GM19467 (cell line): ENCODE results near the gene MRM3.
"Not testable (repeated sequence)": the region's sequence is repeated elsewhere in the genome, so short reads cannot be mapped to it uniquely, and the experiment has no call there.

Source experiments
- ATAC-seq: cut with Tn5 transposase; IDR thresholded peaks from one replicate; pipeline ENCODE4 v1.9.1; 2021; ENCODE audit warnings: mild to moderate bottlenecking, moderate library complexity; ENCODE audit not compliant: unreplicated experiment

The MRM3 gene

DNA sequence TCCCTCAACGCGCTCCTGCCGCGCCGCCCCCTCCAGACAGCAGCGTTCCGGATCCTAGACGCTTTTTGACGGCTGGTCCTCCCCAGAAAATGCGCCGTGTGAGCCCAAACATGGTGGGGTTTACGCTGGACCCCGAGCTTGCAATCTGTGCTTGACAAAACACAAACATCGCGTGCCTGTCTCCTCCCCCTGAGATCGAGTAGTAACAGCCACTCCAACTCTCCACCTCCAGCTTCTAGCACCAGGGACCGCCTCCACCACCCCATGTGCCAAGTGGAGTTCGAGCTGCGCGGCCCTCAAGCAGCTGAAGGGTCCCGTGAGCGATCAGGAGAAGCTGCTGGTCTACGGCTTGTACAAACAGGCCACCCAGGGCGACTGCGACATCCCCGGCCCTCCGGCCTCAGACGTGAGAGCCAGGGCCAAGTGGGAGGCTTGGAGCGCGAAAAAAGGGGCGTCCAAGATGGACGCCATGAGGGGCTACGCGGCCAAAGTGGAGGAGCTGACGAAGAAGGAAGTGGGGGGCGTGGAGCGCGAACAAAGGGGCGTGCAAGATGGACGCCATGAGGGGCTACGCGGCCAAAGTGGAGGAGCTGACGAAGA is 29.4 kb upstream of the MRM3 start:
- no peak for ATAC-seq

DNA sequence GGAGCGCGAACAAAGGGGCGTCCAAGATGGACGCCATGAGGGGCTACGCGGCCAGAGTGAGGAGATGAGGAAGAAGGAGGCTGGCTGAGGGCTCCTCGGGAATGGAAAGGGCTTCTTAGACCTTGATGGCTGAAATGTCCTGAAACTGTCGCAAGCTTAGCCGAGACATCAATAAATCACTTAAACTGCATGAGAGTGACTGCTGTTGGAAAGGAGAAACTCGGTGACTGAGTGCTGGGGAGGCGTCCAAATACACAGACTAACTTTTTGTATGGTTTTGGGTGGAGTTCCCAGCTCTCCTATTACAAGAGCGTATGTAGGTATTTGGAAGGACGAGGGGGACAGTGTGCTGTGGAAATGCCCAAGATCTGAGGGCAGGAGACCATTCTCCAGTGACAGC is 28.7 kb upstream of the MRM3 start:
- no peak for ATAC-seq

- not testable (repeated sequence) for ATAC-seq
These were observed 26.7 kb upstream of the MRM3 start for GRCh38 chr17:755319-755961.

DNA sequence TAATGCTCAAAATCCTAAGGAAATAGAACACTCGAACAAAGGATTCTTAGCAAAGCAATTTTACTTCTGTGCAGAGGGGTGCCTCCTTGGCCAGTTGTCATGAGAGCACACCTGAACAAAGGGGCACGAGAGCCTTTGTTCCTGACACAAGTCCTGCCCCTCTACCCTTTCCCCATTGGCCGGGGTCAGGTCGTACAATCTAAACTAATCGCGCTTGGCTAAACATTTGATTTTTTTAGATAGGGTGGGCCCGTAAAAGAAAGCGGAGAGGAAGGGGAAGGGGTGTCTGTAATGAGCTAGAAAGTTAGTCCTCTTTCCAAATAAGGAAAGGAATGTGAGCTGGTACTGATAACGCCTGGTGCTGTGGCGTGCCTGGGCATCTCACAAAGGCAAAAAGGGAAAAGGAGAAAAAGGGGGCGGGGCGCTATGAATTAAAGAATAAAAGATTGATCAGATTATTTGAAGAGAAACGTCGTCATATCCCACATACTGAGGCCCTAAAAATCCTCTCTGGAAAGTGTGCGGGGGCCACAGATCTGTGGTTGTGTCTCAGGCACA is 26.1 kb upstream of the MRM3 start:
- ATAC-seq = not testable (repeated sequence)

DNA sequence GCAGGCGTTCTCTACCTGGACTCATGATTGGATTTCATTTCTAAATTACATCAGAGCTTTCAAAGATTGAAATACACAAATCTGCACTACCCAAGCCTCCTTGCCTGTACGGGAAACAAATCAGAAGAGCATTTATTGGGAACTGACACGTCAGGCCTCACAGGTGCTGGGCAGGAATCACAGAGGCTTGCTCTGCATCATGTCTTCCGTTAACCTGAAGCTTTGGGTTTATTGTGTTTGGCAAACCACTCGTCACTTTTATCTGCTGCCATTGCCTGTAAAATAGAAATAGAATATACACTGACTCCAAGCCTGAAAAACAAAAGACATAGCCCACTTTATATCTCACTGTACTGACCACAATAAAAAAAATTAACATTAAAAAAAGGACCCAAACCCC is 22.2 kb upstream of the MRM3 start:
- no peak for ATAC-seq

- ATAC-seq = no peak
These were observed 21.8 kb upstream of the MRM3 start for GRCh38 chr17:760371-760770.

GRCh38 chr17:767076-767475 is 15.1 kb upstream of the MRM3 start:
- no peak for ATAC-seq

DNA sequence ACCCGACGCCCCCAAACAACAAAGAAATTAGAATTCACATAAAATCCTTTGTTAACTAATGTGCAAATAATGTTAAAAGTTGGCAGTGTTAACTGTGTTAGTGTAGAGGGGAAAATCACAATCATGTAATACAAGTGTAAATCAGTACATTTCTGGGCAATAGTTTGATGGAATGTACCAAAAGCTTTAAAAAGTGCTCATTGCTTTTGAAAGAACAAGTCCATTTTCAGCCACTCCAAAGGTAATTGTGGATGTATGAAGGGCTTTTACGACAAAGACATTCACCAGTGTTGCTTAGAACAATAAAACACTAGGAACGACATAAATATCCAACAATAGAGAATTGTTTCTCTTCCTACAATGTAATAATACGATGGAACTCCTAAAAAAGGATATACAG is 9.1 kb upstream of the MRM3 start:
- ATAC-seq = no peak

- no peak for ATAC-seq
These were observed 8.5 kb upstream of the MRM3 start for GRCh38 chr17:773467-774312.

- no peak for ATAC-seq
These were observed 7.9 kb upstream of the MRM3 start for GRCh38 chr17:774313-774584.

GRCh38 chr17:778096-778495 is 4.1 kb upstream of the MRM3 start:
- ATAC-seq = no peak

DNA sequence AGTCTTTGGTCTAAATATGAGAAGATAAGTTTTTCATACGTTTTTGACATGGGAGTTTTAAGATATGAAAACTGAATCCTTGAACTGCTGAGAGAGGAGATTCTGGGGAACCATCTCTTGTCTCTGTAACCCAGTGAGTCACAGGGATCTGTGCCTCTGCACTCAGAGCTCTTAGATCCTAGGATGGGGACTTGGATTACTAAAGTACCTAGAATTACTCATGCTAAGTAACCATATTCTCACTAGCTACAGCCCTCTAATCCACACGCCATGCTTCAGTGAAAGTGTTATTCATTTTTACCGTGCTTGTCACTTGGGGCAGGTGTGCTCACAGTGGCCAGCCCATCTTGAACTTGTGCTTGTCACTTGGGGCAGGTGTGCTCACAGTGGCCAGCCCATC is 2.0 kb downstream of the MRM3 start:
- ATAC-seq = no peak

- not testable (repeated sequence) for ATAC-seq
These were observed 3.7 kb downstream of the MRM3 start for GRCh38 chr17:785901-786300.

DNA sequence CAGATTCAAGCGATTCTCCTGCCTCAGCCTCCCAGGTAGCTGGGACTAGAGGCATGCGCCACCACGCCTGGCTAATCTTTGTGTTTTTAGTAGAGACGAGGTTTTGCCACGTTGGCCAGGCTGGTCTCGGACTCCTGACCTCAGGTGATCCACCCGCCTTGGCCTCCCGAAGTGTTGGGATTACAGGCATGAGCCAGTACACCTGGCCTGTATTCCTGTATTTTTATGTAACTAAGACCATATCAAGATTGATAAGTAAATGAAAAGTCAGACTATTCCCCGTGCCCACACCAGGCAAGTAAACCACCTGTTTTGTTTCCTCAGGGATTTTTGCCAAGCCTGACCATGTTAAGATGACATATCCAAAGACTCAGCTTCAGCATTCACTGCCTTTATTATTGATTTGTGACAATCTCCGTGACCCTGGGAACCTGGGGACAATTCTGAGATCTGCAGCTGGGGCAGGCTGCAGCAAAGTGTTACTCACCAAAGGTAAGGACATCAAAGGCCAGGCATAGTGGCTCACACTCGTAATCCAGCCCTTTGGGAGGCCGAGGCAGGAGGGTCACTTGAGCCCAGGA is 5.6 kb downstream of the MRM3 start:
- ATAC-seq = no peak

GRCh38 chr17:788551-788950 is 6.4 kb downstream of the MRM3 start:
- ATAC-seq = no peak

DNA sequence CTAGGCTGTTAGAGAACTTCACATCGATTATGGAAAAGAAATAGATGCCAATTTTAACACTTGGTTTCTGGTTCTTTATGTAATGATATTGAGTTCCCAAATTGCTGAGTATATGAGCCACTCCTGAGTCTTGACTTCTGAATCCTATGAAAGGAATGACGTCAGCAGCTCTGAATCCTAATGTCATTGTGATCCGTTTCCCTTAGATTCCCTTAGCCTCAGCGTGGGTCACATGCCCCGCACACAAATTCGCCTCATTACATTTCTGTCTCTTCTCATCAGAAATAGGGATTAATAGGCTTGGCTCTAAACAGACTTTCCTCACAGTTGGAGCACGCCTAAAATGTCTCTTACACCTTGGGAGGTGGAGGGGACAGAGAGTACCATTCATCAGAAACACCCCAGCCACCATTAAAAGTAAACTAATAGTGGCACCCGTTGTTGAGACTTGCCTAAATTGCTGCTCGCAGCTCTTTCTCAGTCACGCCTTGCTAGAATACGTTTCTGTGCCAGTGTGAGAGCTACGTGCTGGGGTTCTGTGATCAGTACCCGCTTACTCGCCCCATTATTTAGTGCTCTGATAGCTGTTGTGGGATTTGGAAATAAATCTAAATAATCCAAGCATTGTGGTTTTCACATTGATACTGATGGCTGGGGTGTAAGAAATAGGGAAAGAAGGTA is 7.1 kb downstream of the MRM3 start:
- no peak for ATAC-seq

GRCh38 chr17:789931-790873 is 8.0 kb downstream of the MRM3 start:
- not testable (repeated sequence) for ATAC-seq

DNA sequence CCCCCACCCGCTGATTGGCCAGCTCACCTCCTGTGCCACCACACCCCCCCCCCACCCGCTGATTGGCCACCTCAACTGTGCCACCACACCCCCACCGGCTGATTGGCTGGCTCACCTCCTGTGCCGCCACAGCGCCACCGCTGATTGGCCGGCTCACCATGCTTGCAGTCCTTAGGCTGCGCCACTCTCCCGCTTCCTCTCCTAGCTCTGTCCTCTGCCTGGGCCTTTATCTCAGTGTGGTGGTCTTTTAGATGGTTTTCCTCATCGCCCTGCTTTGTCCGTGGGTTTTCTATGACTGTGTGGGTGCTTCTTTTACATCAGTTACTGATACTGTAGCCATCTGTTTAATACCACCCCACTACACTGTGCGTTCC is 8.7 kb downstream of the MRM3 start:
- ATAC-seq = not testable (repeated sequence)

DNA sequence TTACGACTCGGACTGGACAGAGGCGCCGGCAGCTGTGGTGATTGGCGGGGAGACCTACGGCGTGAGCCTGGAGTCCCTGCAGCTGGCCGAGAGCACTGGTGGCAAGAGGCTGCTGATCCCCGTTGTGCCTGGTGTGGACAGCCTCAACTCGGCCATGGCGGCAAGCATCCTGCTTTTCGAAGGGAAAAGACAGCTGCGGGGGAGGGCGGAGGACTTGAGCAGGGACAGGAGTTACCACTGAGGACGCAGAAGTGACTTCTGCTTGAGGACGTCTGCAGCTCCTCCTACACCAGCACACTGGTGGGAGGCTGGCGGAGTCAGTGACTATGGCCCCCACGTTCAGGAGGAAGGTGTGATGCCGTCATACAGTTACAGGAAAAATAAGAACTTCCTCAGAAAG is 9.7 kb downstream of the MRM3 start:
- no peak for ATAC-seq

DNA sequence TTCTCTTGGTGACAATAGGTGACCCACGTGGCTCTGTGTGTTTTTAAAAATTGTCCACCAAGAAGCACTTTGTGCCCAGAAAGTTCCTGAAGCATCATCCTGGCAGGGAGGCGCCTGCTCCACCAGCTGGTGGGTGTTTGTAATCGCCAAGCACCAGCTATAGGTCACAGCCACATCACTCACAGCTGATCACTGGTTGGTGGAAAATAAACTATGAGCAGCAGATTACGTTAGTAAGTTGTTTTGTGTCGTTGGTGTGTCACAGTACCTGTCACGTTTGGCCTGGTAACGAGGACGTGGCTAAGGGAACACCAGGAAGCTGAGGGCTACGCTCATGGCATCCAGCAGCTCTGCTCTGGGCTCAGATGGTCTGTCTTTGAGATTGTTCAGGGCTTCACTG is 10.1 kb downstream of the MRM3 start:
- no peak for ATAC-seq
